GM19193 (cell line): ENCODE results near the gene SAFB.

ENCODE experiments used
- POLR2A ChIP-seq: IDR thresholded peaks from 4 replicates; pipeline ENCODE4 v1.6.1; 2011; ENCODE audit not compliant: insufficient read depth, insufficient read length; ENCODE audit errors: extremely low read depth

The SAFB gene

GRCh38 chr19:5617080-5617479 is 5.8 kb upstream of the SAFB start:
- TF ChIP-seq POLR2A = no peak

DNA sequence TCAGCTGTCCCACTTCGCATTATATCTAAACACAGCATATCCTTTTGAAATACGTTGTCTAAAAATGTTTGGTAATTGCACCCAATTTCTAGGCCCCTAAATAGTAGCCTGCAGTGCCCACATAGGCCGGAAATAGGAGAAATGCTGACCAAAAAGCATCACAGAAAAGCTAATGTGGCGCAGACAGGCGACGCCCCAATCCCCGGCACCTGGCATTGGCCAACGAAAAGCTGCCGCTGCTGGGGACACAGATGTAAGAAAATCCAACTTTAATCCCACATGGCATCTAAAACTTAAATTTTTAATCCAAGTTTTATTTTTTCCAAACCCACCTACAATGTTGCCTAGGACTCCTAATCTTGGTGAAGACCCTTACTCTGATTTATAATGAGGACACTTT is 4.3 kb upstream of the SAFB start:
- no peak for TF ChIP-seq POLR2A

GRCh38 chr19:5619946-5620345 is 2.9 kb upstream of the SAFB start:
- no peak for TF ChIP-seq POLR2A

GRCh38 chr19:5621311-5621944 is 1.5 kb upstream of the SAFB start:
- no peak for TF ChIP-seq POLR2A

DNA sequence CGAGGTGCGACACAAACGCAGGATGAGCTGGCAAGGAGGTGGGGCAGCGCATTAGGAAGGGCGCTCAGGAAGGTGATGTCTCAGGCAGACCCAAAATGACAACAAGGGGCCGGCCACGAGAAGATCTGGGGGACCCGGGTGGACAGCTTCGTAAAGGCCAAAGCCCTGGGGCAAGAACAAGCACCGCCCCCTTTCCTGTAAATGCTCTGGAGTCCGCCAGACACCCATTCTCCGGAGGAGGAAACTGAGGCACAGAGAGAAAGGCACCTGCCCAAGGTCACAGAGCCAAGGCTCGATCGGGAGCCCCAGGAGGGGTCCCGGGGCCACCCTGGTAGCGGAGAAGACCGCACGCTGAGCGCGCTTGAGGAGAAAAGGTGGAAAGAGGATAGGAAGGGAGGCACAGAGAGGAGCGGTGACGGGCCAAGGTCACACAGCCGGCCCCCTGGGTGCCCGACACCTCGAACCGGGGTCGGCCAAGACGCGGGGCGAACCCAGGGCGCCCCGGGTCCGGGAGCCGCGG is 878 bp upstream of the SAFB start:
- no peak for TF ChIP-seq POLR2A

GRCh38 chr19:5623397-5624017 is 624 bp downstream of the SAFB start:
- no peak for TF ChIP-seq POLR2A

- no peak for TF ChIP-seq POLR2A
Measured at GRCh38 chr19:5624018-5624663, 1.3 kb downstream of the SAFB start.

GRCh38 chr19:5624741-5625278 is 1.9 kb downstream of the SAFB start:
- no peak for TF ChIP-seq POLR2A

DNA sequence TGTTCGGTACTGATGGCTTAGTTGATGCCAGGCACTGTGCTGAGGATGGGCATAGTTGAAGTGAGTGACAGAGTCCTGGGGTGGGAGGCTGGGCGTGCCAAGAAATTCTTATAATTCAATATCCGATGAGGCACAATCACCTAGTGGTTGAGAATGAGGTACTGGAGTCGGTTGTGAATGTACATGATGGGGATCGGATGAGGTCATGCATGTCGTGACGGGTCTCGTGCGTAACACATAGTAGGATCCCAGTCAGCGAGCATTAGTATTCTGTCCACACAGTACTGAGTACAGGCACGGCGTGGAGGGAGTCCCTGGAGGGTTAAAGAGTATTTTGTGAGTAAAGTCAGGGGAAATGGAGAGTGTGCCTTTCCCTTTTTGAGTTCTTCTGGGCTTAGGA is 2.8 kb downstream of the SAFB start:
- TF ChIP-seq POLR2A = no peak

GRCh38 chr19:5627395-5627904 is 4.6 kb downstream of the SAFB start:
- TF ChIP-seq POLR2A = no peak

- no peak for TF ChIP-seq POLR2A
Measured at GRCh38 chr19:5628461-5628860, 5.6 kb downstream of the SAFB start.

- TF ChIP-seq POLR2A = no peak
Measured at GRCh38 chr19:5628919-5629481, 6.1 kb downstream of the SAFB start.

DNA sequence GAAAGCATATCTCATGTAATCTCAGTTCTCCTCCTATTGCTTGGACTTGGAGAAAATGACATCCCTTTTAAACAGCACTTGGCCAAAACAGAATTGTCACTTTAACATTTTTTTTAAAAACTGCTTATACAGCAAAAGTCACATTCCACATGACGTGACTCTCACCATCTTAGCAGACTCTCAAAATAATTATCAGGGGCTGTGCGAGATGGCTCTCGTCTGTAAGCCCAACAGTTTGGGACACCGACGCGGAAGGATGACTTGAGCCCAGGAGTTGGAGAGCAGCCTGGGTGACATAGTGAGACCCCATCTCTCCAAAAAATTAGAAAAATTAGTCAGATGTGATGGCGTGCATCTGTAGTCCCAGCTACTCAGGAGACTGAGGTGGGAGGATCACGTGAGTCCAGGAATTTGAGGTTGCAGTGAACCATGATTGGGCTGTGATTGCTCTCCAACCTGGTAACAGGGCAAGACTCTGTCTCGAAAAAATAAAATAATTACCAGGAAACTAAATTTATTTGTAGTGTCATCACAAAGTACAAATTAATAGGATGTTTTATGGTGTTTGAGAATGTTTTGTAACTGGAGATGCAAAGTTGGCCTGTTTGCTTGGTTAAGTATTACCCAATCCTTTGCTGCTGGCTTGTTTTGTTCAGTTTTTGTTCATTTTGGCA is 8.8 kb downstream of the SAFB start:
- no peak for TF ChIP-seq POLR2A

DNA sequence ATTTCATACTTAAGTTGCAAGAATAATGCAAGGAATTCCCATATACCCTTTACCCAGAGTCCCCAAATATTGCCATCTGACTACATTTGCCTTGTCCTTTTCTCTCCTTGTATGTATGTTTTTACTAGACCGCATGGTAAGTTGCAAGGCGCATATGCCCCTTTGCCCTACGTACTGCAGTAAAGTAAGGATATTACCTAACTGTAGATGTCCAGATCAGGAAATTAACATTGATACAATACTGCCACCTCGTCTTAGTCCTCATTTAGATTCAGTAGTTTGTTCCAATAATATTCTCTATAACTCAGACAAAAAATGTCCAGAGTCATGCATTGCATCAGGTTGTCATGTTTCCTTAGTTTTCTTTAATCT is 9.3 kb downstream of the SAFB start:
- TF ChIP-seq POLR2A = no peak

GRCh38 chr19:5632657-5633056 is 9.8 kb downstream of the SAFB start:
- TF ChIP-seq POLR2A = no peak
